ENCODE data around the gene PMVK. TPM values are rescaled to one million over a fixed set of nuclear protein-coding genes. Genes with fewer than 3 reads are reported as not detected.

PMVK gene
- total RNA-seq, 1 experiment from 2014 or later = 27.1 TPM

DNA sequence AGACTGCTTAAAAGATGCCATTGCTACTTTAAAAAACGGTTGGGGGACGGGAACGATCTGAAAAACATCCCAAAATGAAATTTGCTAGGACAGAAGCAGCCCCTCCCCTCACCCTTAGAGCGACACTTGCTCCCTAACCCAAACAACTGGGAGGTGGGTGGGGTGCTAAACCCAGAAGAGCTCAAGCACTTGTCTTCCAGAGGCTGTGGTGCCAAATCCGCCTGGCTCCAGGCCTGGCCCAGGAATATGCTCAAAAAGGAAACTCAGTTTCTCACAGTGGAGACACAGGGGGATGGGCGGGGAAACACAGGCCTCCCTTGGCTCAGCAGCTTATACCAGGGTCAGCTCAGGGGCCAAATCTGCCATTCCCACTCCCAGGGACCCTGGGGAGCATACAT is 20.0 kb upstream of the PMVK start:
- no peak overlapping the region for H3K27ac ChIP-seq
- H3K9me2 ChIP-seq (ENCODE audit: insufficient read depth) = no peaks in the 10 kb centered on the region
- peaks cover 19% of the 10 kb centered on the region for H3F3A ChIP-seq (ENCODE audit: insufficient read depth, low read depth)
- no peak for DNase-seq
- ChIA-PET CTCF (interaction anchor here (0.9 kb wide), 1 partner anchor 397 kb away, joined by 4 read pairs; no protein-coding TSS in a partner anchor), POLR2A (ENCODE audit: unreplicated experiment) (interaction anchor here (0.7 to 1.3 kb wide), 3 partner anchors 14 to 19 kb away, joined by 4 to 7 read pairs (median 4); partner anchors contain the start of gene SHC1)
- no TSS peak for BruUV-seq (replicated peaks)
- H3K9me3 ChIP-seq (ENCODE audit: insufficient read depth, low read depth) = no peaks in the 10 kb centered on the region
- peak overlapping the region; percentile 75; the same call in 1 of the 2 replicates for H3K4me3 ChIP-seq
- H3K4me2 ChIP-seq = peak overlapping the region; percentile 91
- intact Hi-C loops (cut with micrococcal nuclease; ENCODE audit: unreplicated experiment) = loop anchor here (1.0 kb wide), 1 partner anchor 17 kb away; no protein-coding TSS in a partner anchor
- peaks cover 12% of the 10 kb centered on the region for H3K79me2 ChIP-seq (ENCODE audit: low read depth)
- TF ChIP-seq, protein P1, sequence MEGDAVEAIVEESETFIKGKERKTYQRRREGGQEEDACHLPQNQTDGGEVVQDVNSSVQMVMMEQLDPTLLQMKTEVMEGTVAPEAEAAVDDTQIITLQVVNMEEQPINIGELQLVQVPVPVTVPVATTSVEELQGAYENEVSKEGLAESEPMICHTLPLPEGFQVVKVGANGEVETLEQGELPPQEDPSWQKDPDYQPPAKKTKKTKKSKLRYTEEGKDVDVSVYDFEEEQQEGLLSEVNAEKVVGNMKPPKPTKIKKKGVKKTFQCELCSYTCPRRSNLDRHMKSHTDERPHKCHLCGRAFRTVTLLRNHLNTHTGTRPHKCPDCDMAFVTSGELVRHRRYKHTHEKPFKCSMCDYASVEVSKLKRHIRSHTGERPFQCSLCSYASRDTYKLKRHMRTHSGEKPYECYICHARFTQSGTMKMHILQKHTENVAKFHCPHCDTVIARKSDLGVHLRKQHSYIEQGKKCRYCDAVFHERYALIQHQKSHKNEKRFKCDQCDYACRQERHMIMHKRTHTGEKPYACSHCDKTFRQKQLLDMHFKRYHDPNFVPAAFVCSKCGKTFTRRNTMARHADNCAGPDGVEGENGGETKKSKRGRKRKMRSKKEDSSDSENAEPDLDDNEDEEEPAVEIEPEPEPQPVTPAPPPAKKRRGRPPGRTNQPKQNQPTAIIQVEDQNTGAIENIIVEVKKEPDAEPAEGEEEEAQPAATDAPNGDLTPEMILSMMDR (conservative IDR thresholded peaks at IDR 0.05) = no peak
- no peak for TF ChIP-seq EZH2 (IDR thresholded peaks at IDR 0.05; ENCODE audit: low read depth)
- H2AFZ ChIP-seq = 0 out of 2 replicates have a peak overlapping the region, but pooled peaks have one; percentile 76
- peaks cover 14% of the 10 kb centered on the region for H3K4me1 ChIP-seq (replicated peaks; ENCODE audit: insufficient read depth)
- H3K36me3 ChIP-seq (ENCODE audit: low read depth) = no peaks in the 10 kb centered on the region
- H4K20me1 ChIP-seq (ENCODE audit: insufficient read depth) = no peaks in the 10 kb centered on the region
- no peaks in the 10 kb centered on the region for H3K27me3 ChIP-seq (ENCODE audit: insufficient read depth, low read depth)

DNA sequence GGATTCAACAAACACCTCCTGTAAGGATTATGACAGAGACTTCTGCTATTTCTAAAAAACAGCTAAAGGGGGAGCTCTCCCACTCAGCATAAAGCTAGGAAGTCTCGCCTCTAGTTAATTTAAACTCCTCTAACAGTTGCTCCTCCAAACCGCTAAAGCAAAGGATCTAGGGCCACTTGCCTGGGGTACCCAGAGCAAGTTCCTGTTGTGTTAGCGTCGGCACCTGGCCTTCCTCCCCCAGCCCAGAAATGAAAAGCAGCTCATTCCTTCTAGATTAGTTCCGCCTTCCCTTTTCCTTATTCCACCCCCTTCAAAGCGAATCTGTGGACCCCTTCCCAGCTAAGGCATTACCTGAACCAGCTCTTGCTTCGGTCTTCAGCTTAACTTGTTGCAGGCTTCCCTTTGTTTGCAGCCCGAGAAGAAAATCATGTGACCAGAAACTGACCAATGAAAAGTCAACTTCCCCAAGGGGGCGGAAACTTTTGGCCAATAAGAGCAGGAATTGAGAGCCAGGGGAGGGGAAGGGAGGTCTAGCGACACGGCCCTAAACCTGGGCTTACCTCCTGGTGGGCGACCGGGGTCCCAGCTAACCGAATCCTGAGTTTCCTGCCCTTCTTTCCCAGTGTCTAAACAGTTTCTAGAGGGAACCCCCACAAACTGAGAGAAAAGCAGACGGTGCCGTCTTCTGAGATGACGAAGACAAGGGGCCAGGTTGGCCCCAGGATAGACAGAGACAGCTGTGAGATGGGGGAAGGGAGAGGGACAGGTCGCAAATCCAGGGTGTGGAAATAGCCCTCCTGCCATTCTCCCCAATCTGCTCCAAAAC is 19.4 kb upstream of the PMVK start, which contains the start of gene PBXIP1:
TSS of gene PBXIP1 (minus strand) at position 382 of the 826 bp plus-strand sequence. CDS start 2,378 bp downstream, outside the sequence.
- CTCF ChIA-PET = interaction anchor here (0.5 to 0.9 kb wide), 6 partner anchors 9 to 396 kb away, joined by 3 to 9 read pairs (median 4); partner anchors contain the start of gene ADAM15
- peak; percentile 82 to 84 for DNase-seq
- H3K36me3 ChIP-seq (ENCODE audit: low read depth) = no peaks in the 10 kb centered on the region
- H3K4me1 ChIP-seq (replicated peaks; ENCODE audit: insufficient read depth) = peaks cover 14% of the 10 kb centered on the region
- POLR2A ChIA-PET (ENCODE audit: unreplicated experiment) = interaction anchor here (0.7 to 1.3 kb wide), 7 partner anchors 10 to 56 kb away, joined by 4 to 8 read pairs (median 5); partner anchors contain the start of genes LENEP and SHC1
- TF ChIP-seq, protein P1 (conservative IDR thresholded peaks at IDR 0.05) = peak; percentile 56; the same call in 1 of the 2 replicates
- no peak for TF ChIP-seq EZH2 (IDR thresholded peaks at IDR 0.05; ENCODE audit: low read depth)
- H3K9me2 ChIP-seq (ENCODE audit: insufficient read depth) = no peaks in the 10 kb centered on the region
- peak within 1 kb of the TSS; percentile 76 for H2AFZ ChIP-seq
- peaks cover 10% of the 10 kb centered on the region for H3K79me2 ChIP-seq (ENCODE audit: low read depth)
- peaks cover 19% of the 10 kb centered on the region for H3F3A ChIP-seq (ENCODE audit: insufficient read depth, low read depth)
- H3K9me3 ChIP-seq (ENCODE audit: insufficient read depth, low read depth) = no peaks in the 10 kb centered on the region
- peak within 1 kb of the TSS; percentile 75 for H3K4me3 ChIP-seq
- H4K20me1 ChIP-seq (ENCODE audit: insufficient read depth) = no peaks in the 10 kb centered on the region
- 0 out of 2 replicates have a peak within 1 kb of the TSS, but pooled peaks have one; percentile 16 for H3K27ac ChIP-seq
- H3K4me2 ChIP-seq = peak within 1 kb of the TSS; percentile 91
- no TSS peak for BruUV-seq (replicated peaks)
- H3K27me3 ChIP-seq (ENCODE audit: insufficient read depth, low read depth) = no peaks in the 10 kb centered on the region
- intact Hi-C loops (cut with micrococcal nuclease; ENCODE audit: unreplicated experiment) = loop anchor here (1.0 kb wide), 1 partner anchor 17 kb away; no protein-coding TSS in a partner anchor

DNA sequence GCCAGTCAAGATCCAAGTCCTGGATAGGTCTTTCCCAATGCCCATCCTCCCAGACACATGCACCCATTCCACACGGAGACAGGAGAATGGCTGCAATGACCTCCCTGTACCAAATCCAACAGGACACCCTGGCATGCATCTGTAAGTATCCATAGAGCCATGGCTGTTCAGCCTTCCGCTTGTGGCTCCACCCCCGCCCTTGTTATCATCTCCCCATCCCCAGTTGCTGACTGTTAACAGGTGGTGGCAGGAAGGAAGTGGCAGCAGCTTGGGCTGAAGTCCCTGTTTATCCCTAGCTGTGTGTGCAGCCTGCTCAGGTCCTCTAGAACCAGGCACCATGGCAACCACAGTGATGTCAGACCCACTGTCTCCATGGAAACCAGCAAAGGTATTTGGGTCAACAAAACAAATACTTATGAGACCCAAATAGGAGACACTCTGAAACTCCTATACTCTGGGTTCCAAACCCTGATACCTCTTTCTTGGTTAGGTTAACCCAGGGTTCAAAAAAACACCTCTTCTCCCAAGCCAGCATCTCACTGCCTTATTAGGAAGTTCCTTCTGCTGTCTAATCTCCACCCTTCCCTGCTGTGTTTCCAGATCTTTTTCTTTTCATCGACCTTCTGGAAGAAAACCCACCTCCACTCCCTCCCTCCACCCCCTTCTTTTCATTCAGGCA is 18.7 kb upstream of the PMVK start:
- Histone ChIP-seq H3K9me2 (ENCODE audit: insufficient read depth) (no peaks in the 10 kb centered on the region), H3K79me2 (ENCODE audit: low read depth) (peaks cover 2% of the 10 kb centered on the region; the same call in 1 of the 2 replicates), H3K27me3 (ENCODE audit: insufficient read depth, low read depth) (no peaks in the 10 kb centered on the region), H2AFZ (peak overlapping the region; percentile 76), H3K4me3 (peak overlapping the region; percentile 75), H3F3A (ENCODE audit: insufficient read depth, low read depth) (peaks cover 19% of the 10 kb centered on the region), H3K4me2 (peak overlapping the region; percentile 91), H3K27ac (0 out of 2 replicates have a peak overlapping the region, but pooled peaks have one; percentile 16), H3K36me3 (ENCODE audit: low read depth) (no peaks in the 10 kb centered on the region), H4K20me1 (ENCODE audit: insufficient read depth) (no peaks in the 10 kb centered on the region), H3K9me3 (ENCODE audit: insufficient read depth, low read depth) (no peaks in the 10 kb centered on the region), H3K4me1 (replicated peaks; ENCODE audit: insufficient read depth) (peaks cover 8% of the 10 kb centered on the region; the same call in 1 of the 2 replicates)
- no peak for TF ChIP-seq EZH2 (IDR thresholded peaks at IDR 0.05; ENCODE audit: low read depth)
- TF ChIP-seq, protein P1 (conservative IDR thresholded peaks at IDR 0.05) = no peak
- intact Hi-C loops (cut with micrococcal nuclease; ENCODE audit: unreplicated experiment) = no loop called here
- POLR2A ChIA-PET (ENCODE audit: unreplicated experiment) = interaction anchor here (0.6 to 1.3 kb wide), 7 partner anchors 11 to 57 kb away, joined by 4 to 8 read pairs (median 5); partner anchors contain the start of genes LENEP and SHC1
- CTCF ChIA-PET = interaction anchor here (0.5 to 0.9 kb wide), 8 partner anchors 10 to 396 kb away, joined by 3 to 9 read pairs (median 4); partner anchors contain the start of gene ADAM15
- BruUV-seq (replicated peaks) = no TSS peak
- DNase-seq = peak in 1 of 2 experiments; percentile 46

Measured in PC-9 (cell line).